Small intestine (tissue), 7 donors: Measurements from ENCODE around the gene FBN2. TPM values are rescaled to one million over a fixed set of nuclear protein-coding genes. Genes with fewer than 3 reads are reported as not detected.

Source experiments
- DNase-seq, 2 donors: peaks; one replicate each; pipeline versions ENCODE4 v3.0.0 to v3.0.0-alpha.2; 2013
- FAIRE-seq: peaks from 2 replicates; lab custom pipeline; 2012; peaks lifted over from hg19 to GRCh38; lab: Jason Lieb, UNC
- H3K27ac ChIP-seq, 3 donors: one replicate each; pipeline ENCODE4 v1.5.1; 2013; ENCODE audit warnings: low read length in 2 of 3, mild to moderate bottlenecking in 2 of 3, control low read depth in 1 of 3, inconsistent platforms in 1 of 3, low read depth in 1 of 3, moderate library complexity in 1 of 3
- H3K27me3 ChIP-seq, 3 donors: one replicate each; pipeline ENCODE4 v1.6.1; 2013; ENCODE audit warnings: low read length in 3 of 3, inconsistent platforms in 1 of 3; ENCODE audit not compliant: control insufficient read depth in 3 of 3, insufficient read depth in 3 of 3
- H3K36me3 ChIP-seq, 3 donors: one replicate each; pipeline ENCODE4 v1.6.1; 2013; ENCODE audit warnings: low read length in 3 of 3, inconsistent platforms in 1 of 3, low read depth in 1 of 3, mild to moderate bottlenecking in 1 of 3, moderate library complexity in 1 of 3; ENCODE audit not compliant: control insufficient read depth in 3 of 3, insufficient read depth in 2 of 3
- H3K4me1 ChIP-seq, 3 donors: one replicate each; pipeline ENCODE4 v1.6.1; 2013; ENCODE audit warnings: low read length in 2 of 3, inconsistent platforms in 1 of 3, low read depth in 1 of 3, mild to moderate bottlenecking in 1 of 3, moderate library complexity in 1 of 3; ENCODE audit not compliant: control insufficient read depth in 3 of 3, insufficient read depth in 2 of 3
- H3K4me3 ChIP-seq, 3 donors: one replicate each; pipeline ENCODE4 v1.5.1; 2013; ENCODE audit warnings: low read length in 3 of 3, control low read depth in 1 of 3, inconsistent platforms in 1 of 3, low read depth in 1 of 3, mild to moderate bottlenecking in 1 of 3, moderate library complexity in 1 of 3
- H3K9me3 ChIP-seq, 2 donors: one replicate each; pipeline ENCODE4 v1.6.1; 2013; ENCODE audit warnings: low read depth in 1 of 2, low read length in 1 of 2; ENCODE audit not compliant: control insufficient read depth in 2 of 2, insufficient read depth in 1 of 2
- WGBS, 3 donors: extraction: QIAGEN DNeasy Blood & Tissue Kit; methylation state at CpG; one replicate each; pipeline ENCODE4 v1.1.7; 2013; 5-methylcytosine and 5-hydroxymethylcytosine counted together
- polyA plus RNA-seq, 4 donors: library from polyadenylated mRNA; stranded (reverse) in 3 of 4; unstranded in 1 of 4; fragments of 200-250 nt in 3 of 4; fragments of 120-200 nt in 1 of 4; gene quantifications; one replicate each; pipeline versions ENCODE4 v1.2.1 to v1.2.3, GENCODE V29; 2013
- donor health status: healthy with polysubstance abuse.
- donor health status: control.
- donor health status: control.
- donor health status: Bipolar disorder and iron deficiency.
- donor health status: healthy.

FBN2 gene
- polyA plus RNA-seq, 4 donors = under 0.01 to 16.9 (median 0.21) TPM; not detected in 1

DNA sequence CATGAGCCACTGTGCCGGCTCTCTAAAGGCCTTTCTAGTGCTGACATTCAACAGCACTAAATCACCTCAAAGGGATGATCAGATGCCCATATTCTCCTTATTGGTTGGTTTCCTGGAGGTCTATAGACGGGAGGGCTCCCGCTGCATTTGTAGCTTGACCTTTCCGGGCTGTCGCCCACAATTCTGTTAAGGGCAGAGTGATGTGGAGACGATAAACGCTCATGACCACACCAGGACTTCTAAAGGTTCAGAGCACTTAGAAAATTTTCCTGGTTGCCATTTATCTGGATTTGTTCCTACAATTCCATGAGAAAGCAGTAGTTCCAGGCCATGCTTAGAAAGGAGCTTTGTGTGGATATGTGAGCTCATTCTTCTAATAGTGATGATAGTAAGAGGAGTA, 284.2 kb downstream of the FBN2 start:
- WGBS, 3 donors = 91 to 96% (median 93%) methylated on average over 7 of the region's 7 CpGs
- H3K4me3 ChIP-seq = no peak overlapping the region
- peaks cover 0 to 4% of the 10 kb centered on the region in 2 donors for H3K9me3 ChIP-seq
- no peak for FAIRE-seq
- H3K4me1 ChIP-seq = no peaks in the 10 kb centered on the region
- H3K27me3 ChIP-seq = peaks cover 0 to 2% (median 0%) of the 10 kb centered on the region in 3 donors
- DNase-seq = no peak
- no peaks in the 10 kb centered on the region for H3K36me3 ChIP-seq
- H3K27ac ChIP-seq = no peak overlapping the region

DNA sequence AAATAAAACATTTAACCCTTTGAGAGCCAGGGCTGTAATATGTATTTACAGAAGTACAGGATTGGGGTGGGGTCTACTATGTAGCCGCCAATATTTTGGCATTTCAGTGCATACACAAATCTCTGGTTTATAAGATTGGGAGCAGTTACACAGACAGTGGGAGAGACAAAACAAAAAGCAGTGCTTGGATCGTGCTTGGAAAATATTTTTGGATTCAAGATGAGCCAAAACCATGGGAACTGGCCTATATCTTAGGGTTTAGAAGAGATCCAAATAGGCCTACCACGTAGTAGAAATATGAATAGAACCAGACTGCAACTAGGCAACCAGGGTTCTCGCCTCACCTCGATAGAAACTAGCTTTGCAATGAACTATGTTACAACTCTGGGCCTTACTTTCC, 284.9 kb downstream of the FBN2 start:
- Histone ChIP-seq H3K27me3 (no peaks in the 10 kb centered on the region), H3K4me1 (no peaks in the 10 kb centered on the region), H3K4me3 (no peak overlapping the region), H3K36me3 (no peaks in the 10 kb centered on the region), H3K9me3 (peaks cover 0 to 4% of the 10 kb centered on the region in 2 donors), H3K27ac (no peak overlapping the region)
- WGBS, 3 donors = 67 to 83% (median 80%) methylated on average over 5 of the region's 5 CpGs
- DNase-seq (no peak), FAIRE-seq (no peak)

DNA sequence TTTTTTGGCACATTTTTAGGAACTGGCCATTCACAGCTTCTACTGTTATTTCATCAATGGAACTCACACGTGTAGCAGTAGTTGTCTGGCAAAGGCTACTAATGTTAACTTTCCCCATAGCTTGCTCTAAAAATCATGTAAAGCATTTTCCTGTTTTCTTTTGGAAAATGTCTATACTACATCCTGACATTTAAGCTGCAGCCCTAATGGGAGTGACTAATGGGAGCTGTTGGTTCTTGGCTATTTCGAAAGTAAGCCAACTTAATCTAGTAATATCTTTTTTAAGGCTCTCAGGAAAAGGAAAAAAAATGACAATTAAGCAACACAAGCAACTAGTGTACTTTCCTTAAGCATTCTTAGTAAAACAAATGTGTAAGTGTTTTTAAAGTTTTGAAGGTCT, 285.3 kb downstream of the FBN2 start:
- no peaks in the 10 kb centered on the region for H3K36me3 ChIP-seq
- H3K4me1 ChIP-seq = no peaks in the 10 kb centered on the region
- H3K9me3 ChIP-seq = peaks cover 0 to 4% of the 10 kb centered on the region in 2 donors
- no peak for FAIRE-seq
- no peak for DNase-seq
- WGBS, 3 donors = 52 to 79% (median 71%) methylated on average over 2 of the region's 2 CpGs
- H3K27ac ChIP-seq = peak overlapping the region in 1 of 3 donors; percentile 17
- H3K4me3 ChIP-seq = no peak overlapping the region
- no peaks in the 10 kb centered on the region for H3K27me3 ChIP-seq

DNA sequence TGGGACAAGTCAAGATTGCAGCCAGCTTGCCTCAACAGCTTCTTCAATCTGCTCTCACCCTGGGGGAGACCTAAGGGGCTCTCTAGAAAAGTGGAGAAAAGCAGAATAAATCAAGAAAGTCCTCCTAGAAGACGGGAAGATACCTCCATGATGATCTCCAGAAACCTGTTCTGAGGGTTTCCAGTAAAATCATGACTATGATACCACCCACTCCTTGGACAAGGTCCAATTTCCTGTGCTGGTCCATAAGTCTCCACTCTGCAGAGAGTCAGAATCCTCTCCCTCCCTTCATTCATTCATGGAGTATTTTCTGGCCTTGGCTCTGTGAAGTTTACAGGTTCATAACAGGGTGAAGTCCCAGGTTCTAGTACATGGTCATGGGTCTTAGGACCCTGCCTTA, 285.8 kb downstream of the FBN2 start:
- H3K4me3 ChIP-seq = no peak overlapping the region
- H3K36me3 ChIP-seq = no peaks in the 10 kb centered on the region
- WGBS, 3 donors = 48 to 77% (median 58%) methylated on average over 1 of the region's 1 CpG
- no peaks in the 10 kb centered on the region for H3K27me3 ChIP-seq
- no peaks in the 10 kb centered on the region for H3K4me1 ChIP-seq
- H3K9me3 ChIP-seq = peaks cover 0 to 4% of the 10 kb centered on the region in 2 donors
- DNase-seq = no peak
- H3K27ac ChIP-seq = peak overlapping the region in 1 of 3 donors; percentile 17
- no peak for FAIRE-seq

DNA sequence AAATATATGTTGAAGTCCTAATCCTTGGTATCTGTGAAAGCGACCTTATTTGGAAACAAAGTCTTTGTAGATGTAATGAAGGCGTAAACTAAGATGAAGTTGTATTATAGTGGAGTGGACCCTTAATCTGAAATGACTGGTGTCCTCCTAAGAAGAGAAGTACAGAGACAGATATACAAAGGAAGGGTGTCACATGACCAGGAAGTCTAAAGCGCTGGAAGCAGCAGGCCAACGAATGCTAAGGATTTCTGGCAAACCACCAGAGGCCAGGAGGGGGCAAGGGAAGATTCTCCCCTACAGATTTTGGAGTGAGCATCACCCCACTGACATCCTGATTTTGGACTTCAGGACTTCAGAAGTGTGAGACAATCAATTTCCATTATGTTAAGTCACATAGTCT, 292.1 kb downstream of the FBN2 start:
- H3K27me3 ChIP-seq = no peaks in the 10 kb centered on the region
- no peak overlapping the region for H3K27ac ChIP-seq
- H3K4me3 ChIP-seq = no peak overlapping the region
- WGBS, 3 donors = 74 to 89% (median 82%) methylated on average over 4 of the region's 4 CpGs
- H3K36me3 ChIP-seq = no peaks in the 10 kb centered on the region
- no peaks in the 10 kb centered on the region for H3K9me3 ChIP-seq
- H3K4me1 ChIP-seq = no peaks in the 10 kb centered on the region
- DNase-seq (no peak), FAIRE-seq (no peak)

- Histone ChIP-seq H3K36me3 (no peaks in the 10 kb centered on the region), H3K4me3 (no peak overlapping the region), H3K27me3 (no peaks in the 10 kb centered on the region), H3K9me3 (no peaks in the 10 kb centered on the region), H3K27ac (no peak overlapping the region), H3K4me1 (no peaks in the 10 kb centered on the region)
- FAIRE-seq (no peak), DNase-seq (no peak)
- 65 to 76% (median 71%) methylated on average over 3 of the region's 3 CpGs for WGBS, 3 donors
Observed at GRCh38 chr5:128243958-128244582, 294.0 kb downstream of the FBN2 start.

DNA sequence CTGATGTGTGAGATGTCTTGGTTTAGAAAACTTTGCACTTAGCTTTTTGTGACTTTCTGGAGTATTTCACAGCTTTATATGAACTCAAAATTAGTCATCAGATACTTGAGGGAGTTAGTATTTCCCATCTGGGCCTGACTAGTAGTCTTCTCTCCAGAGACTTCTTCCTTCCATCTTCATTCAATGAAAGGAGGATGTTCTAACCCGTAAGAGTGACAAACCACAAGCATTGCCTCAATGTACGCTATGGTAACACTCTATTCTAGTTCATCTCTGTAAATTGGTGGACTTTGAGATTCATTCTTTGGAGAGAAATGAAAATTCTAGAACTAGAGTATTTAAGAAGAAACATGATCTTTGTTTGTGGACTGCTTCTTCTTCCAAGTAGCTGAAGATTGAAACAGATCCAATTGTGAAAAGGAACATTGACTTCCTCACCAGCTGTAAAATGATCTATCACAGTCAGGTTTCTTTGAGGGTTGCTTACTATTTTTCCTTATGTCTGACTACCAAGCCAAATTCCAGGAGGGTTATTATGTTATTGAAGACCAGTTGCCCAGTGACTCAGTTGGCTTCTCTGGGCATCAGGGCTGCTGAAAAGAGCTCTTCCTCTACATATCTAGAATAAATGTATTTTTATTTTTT, 296.9 kb downstream of the FBN2 start:
- no peaks in the 10 kb centered on the region for H3K4me1 ChIP-seq
- 68 to 85% (median 79%) methylated on average over 2 of the region's 2 CpGs for whole genome bisulfite sequencing, 3 donors
- FAIRE-seq = no peak
- H3K4me3 ChIP-seq = no peak overlapping the region
- no peaks in the 10 kb centered on the region for H3K9me3 ChIP-seq
- peaks cover 0 to 3% (median 0%) of the 10 kb centered on the region in 3 donors for H3K27me3 ChIP-seq
- H3K27ac ChIP-seq = no peak overlapping the region
- H3K36me3 ChIP-seq = no peaks in the 10 kb centered on the region
- DNase-seq = no peak

DNA sequence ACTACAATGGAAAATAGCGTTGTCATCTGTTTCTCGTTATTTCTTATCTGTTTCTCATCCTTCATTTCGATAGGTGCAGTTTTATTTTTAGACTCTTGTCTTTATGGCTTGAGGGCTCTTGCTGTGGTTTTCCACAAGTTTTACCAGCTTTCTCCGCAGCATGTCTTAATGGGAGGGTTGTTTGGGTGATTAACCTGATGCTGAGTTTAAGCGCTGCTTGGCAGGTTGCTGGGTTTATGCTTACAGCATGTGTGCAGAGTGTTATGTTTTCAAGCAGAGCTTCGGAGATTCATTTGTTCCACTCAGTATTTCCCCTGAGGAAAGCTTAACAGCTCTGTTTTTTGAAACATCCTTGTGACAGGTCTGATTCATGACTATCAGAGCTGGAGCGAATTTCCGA, 300.5 kb downstream of the FBN2 start:
- H3K4me1 ChIP-seq = no peaks in the 10 kb centered on the region
- no peak for DNase-seq
- H3K27ac ChIP-seq = no peak overlapping the region
- H3K9me3 ChIP-seq = no peaks in the 10 kb centered on the region
- 74 to 86% (median 84%) methylated on average over 8 of the region's 8 CpGs for WGBS, 3 donors
- peaks cover 0 to 3% (median 0%) of the 10 kb centered on the region in 3 donors for H3K27me3 ChIP-seq
- no peaks in the 10 kb centered on the region for H3K36me3 ChIP-seq
- H3K4me3 ChIP-seq = no peak overlapping the region
- no peak for FAIRE-seq
